GM11168 (cell line): Measurements from ENCODE around the gene SECTM1.

Experiments
- in situ Hi-C: fragments of 300-500 bp; cut with MboI; formaldehyde crosslinking; loops from one replicate; pipeline ENCODE4 v1.12.0; 2022; ENCODE audit warnings: low sequenced_read_pairs; ENCODE audit not compliant: unreplicated experiment

The SECTM1 gene

DNA sequence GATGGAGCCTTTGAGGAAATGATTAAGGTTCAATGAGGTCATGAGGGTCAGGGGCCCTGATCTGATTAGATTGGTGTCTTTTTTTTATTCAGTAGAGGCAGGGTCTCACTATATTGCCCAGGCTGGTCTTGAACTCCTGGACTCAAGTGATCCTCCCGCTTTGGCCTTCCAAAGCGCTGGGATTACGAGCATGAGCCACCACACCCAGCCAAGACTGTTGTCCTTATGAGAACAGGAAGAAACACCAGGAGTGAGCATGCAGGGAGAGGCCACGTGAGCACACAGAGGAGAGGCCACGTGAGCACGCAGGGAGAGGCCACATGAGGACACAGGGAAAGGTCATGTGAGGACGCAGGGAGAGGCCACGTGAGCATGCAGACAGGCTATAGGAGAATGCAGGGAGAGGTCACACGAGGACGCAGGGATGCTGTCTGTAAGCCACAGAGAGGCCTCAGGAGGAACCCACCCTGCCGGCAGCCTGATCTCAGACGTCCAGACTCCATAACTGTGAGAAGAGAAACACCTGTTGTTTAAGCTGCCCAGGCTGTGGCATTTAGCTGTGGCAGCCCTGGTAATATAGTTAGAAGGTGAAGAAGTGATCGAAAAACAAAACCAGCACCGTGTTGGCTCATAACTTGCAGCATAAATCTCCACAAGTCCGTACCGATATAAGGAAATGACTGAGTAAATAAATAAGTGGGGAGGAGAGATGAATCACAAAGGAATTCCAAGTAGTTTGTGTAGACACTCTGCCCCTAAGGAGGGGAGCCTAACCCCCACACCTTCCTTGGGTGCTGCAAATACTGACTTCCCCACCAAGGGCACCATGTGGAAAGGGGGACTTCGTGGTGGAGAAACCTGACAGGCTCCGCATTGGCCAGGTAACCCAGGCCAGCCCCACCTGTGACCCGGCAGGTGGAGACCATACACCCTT lies 45.4 kb downstream of the SECTM1 start:
- in situ Hi-C loops: no loop called here

GRCh38 chr17:82287013-82287867 lies 46.3 kb downstream of the SECTM1 start:
- in situ Hi-C loops: no loop called here

- in situ Hi-C loops: no loop called here
Observed at GRCh38 chr17:82285141-82285540, 48.4 kb downstream of the SECTM1 start.

GRCh38 chr17:82283208-82283749 lies 50.3 kb downstream of the SECTM1 start:
- in situ Hi-C loops: no loop called here

- in situ Hi-C loops: no loop called here
Observed at GRCh38 chr17:82282239-82283207, 51.0 kb downstream of the SECTM1 start.

DNA sequence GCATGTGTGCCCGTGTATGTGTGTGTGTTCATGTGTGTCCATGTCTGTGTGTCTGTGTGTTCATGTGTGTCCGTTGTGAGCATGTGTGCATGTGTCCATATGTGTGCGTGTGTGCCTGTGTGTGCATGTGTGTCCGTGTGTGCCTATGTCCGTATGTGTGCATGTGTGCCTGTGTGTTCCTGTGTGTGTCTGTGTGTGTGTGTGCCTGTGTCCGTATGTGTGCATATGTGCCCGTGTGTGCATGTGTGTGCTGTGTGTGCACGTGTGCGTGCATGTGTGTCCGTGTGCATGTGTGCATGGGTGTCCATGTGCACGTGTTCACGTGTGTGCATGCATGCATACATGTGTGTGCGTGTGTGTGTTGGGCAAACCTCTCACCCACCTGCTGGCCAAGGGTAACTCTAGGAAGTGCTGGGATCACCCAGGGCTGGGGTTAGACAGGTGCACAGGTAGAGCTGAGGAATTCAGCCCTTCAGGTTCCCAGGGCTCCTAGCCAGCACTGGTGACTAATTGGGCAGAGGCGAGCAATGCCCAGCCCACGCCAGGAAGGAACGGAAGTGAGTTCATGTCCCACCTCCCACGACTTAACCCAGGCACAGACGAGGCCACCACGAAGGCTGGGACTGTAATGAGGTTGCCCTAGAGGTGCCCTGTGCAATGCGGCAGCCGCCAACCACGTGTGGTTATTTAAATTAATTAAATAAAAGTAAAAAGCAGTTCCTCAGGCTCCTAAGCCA lies 51.9 kb downstream of the SECTM1 start:
- in situ Hi-C loops: no loop called here

GRCh38 chr17:82281076-82281475 lies 52.5 kb downstream of the SECTM1 start:
- in situ Hi-C loops: no loop called here

- in situ Hi-C loops: no loop called here
Observed at GRCh38 chr17:82280537-82280936, 53.0 kb downstream of the SECTM1 start.

DNA sequence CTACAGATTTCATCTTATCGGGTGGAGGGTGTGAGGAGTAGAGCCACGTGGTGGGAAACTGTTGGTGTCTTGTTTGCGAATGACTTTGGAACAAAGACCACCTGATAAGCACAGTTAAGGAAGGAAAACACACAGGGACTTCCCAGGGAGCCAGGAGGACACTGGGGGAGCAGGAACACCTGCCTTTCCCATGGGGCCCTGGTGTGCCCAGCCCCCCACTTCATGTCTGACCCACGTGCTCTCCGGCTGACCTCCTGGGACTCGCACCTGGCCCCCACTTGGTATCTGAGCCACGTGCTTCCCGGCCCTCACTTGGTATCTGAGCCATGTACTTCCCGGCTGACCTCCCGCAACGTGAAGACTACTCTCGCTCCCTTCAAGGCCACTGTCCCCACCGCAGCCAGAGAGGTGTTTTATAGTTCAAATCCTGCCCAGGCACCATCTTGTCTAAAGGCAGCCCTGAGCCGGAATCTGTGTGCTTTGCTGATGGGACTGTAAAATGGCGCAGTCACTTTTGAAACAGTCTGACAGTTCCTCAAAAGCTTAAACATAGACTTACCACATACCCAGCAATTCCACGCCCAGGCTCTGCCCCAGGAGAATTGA lies 54.7 kb downstream of the SECTM1 start:
- in situ Hi-C loops: no loop called here

- in situ Hi-C loops: no loop called here
Observed at GRCh38 chr17:82278308-82278707, 55.3 kb downstream of the SECTM1 start.

DNA sequence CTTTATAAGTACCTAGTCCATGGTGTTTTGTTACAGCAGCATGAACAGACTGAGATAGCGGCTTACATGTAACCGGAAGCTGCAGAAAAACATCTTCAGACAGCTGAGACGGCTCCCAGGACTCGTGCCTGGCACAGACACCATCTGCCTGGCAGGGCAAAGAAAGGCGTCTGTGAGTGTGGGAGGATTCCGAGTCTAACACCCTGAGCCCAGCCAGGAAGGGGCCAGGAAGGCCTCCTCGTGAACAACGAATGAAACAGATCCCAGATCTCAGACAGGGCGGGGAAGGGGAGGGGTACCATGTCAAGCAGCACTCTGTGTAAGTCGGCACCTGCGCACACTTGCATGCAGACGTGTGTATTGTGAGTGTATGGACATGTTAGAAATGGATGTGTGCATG lies 55.7 kb downstream of the SECTM1 start:
- in situ Hi-C loops: no loop called here

DNA sequence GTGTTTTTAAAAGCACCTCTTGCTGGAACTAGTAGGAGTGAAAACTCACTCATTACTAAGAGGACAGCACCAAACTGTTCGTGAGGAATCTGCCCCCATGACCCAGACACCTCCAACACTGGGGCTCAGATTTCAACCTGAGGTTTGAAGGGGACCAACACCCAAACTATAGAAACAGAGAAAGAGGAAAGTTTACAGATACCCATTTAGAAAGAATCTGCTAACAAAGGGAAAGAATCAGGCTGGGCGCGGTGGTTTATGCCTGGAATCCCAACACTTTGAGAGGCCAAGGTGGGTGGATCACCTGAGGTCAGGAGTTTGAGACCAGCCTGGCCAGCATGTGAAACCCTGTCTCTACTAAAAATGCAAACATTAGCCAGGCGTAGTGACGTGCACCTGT lies 56.6 kb downstream of the SECTM1 start:
- in situ Hi-C loops: no loop called here

GRCh38 chr17:82275326-82275725 lies 58.2 kb downstream of the SECTM1 start:
- in situ Hi-C loops: no loop called here

GRCh38 chr17:82274134-82275020 lies 59.2 kb downstream of the SECTM1 start:
- in situ Hi-C loops: no loop called here

DNA sequence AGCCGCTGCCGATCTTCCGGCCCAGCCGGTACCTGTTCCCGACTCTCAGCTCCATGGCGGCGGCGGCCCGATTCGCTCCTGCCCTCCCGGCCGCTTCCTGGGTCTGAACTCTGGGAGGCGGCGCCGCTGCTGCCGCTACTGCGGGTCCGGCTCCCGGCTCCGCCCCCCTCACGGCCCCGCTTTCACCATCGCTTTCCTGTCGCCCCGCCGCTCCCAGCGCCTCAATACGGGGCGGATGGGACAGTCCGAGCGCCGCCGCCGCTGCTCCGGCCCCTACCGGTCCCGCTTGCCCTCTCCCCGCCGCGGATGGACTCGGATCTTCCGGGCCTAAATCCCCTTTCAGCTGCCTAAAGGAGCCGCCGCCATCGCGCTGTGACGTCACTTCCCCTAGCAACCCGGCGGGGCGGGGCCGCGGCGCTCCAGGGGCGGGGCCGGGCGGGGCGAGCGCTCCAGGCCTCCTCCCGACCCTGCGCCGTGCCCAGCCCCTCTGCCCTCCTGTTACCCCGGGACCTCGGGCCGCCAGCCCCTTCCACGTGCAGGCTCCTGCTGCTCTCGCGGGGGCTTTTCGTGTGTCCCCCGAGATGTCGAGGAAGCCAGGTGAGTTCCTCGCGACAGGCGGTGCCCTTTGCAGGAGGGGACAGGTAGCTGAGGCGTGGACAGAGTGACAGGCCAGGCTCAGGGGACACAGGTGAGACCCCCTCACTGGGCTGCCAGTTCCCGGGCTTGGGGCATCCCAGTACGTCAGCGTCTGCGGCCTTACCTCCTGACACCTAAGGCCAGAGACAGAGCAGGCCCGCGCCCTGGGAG lies 60.0 kb downstream of the SECTM1 start, which contains the start of gene CSNK1D:
Gene CSNK1D, minus strand, starts transcription at position 374 of the 807 bp plus-strand sequence. Its CDS starts 319 bp downstream, at position 55.
- in situ Hi-C loops: no loop called here

DNA sequence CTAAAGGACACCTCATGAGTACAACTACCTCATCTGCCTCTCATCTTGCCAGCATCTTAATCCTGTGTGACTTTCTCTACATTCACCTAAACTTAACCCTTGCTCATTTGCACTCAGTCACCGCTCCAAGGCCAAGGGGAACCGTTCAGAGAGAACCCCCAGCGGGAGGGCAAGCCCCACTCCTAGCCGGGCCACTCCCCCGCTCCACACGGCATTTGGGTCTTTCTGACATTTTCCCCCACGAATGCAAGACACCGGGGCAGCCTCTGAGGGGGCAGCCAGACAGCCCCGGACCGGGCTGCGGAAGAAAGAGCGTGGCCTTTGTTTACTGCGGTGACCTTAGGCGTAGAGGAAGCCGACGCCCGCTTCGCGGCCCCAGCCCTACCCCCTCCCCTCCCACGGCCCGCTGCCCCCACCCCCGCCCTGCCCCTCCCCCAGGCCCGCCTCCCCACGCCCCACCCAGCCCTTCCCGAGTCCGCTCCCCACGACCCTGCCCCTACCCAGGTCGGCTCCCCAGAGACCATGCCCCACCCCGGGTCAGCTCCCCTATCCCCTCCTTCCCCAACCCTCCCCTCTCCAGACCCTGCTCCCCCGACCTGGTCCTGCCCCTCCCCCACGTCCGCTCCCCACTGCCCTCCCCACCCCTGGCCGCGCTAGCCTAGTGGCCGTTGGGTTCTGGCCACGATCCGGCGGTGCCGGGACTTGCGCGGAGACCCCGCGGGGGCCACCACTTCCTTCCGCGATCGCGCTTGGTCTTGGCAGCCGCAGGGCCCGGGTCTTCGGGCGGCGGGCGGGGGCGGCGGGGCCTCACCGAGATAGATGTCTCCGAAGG lies 60.9 kb downstream of the SECTM1 start:
- in situ Hi-C loops: no loop called here
